HCT116 (cell line): ENCODE measurements around the gene S100A1.

Experiments
- EZH2 ChIP-seq: fragments of 200-600 bp; sonication (generic); IDR thresholded peaks from 2 replicates; pipeline ENCODE4 v1.6.1; 2017; ENCODE audit warnings: antibody characterized with exemption, mixed run types
- POLR2AphosphoS5 ChIP-seq: IDR thresholded peaks from 2 replicates; pipeline ENCODE4 v1.6.1; 2011; ENCODE audit warnings: mild to moderate bottlenecking, low read depth, low read length, moderate library complexity
- SRF ChIP-seq: IDR thresholded peaks from 2 replicates; pipeline ENCODE4 v1.6.1; 2012; ENCODE audit warnings: low read depth
- TF ChIP-seq, protein P1 (sequence below), 3 experiments: fragments of 200-600 bp in 1 of 3; sonication (generic) in 1 of 3; IDR thresholded peaks in 2 of 3; conservative IDR thresholded peaks in 1 of 3; 2 replicates each; pipeline ENCODE4 v1.5.1; 2012 to 2017; ENCODE audit warnings: low read depth in 2 of 3, low read length in 2 of 3, antibody characterized with exemption in 1 of 3, borderline replicate concordance in 1 of 3, control low read depth in 1 of 3, mild to moderate bottlenecking in 1 of 3, mixed read lengths in 1 of 3, mixed run types in 1 of 3, moderate library complexity in 1 of 3; ENCODE audit not compliant: insufficient read depth in 1 of 3

GRCh38 chr1:153607381-153607780, 20.9 kb upstream of the S100A1 start:
- TF ChIP-seq, protein P1, sequence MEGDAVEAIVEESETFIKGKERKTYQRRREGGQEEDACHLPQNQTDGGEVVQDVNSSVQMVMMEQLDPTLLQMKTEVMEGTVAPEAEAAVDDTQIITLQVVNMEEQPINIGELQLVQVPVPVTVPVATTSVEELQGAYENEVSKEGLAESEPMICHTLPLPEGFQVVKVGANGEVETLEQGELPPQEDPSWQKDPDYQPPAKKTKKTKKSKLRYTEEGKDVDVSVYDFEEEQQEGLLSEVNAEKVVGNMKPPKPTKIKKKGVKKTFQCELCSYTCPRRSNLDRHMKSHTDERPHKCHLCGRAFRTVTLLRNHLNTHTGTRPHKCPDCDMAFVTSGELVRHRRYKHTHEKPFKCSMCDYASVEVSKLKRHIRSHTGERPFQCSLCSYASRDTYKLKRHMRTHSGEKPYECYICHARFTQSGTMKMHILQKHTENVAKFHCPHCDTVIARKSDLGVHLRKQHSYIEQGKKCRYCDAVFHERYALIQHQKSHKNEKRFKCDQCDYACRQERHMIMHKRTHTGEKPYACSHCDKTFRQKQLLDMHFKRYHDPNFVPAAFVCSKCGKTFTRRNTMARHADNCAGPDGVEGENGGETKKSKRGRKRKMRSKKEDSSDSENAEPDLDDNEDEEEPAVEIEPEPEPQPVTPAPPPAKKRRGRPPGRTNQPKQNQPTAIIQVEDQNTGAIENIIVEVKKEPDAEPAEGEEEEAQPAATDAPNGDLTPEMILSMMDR (IDR thresholded peaks at IDR 0.05 in 2 of 3, conservative IDR thresholded peaks at IDR 0.05 in 1 of 3; ENCODE audit: borderline replicate concordance in 1 of 3, insufficient read depth in 1 of 3, low read depth in 2 of 3, low read length in 2 of 3), result no peak
- TF ChIP-seq POLR2AphosphoS5, result no peak
- TF ChIP-seq EZH2, result no peak
- no peak for TF ChIP-seq SRF
